Measurements from ENCODE around the gene IMMP1L.

DNA sequence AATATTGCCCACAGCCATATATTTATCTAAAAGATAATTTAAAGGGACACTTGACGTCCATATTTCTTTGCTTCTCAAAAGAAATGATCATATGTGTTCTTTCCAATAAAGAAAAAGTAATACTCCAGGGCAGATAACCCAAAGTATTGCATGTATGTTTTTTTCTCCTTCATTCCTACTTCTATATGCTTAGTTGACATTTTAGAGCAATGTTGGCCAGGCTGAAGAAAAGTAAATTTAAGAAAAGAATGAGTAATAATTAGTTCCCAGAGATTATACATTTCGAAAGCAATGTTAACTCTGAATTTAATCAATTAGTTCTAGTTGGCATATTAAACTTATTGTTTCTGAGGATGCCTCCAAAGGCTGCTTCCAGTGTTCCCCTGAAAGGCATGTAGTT is 91.6 kb downstream of the IMMP1L start:
- no peak for TF ChIP-seq GABPA (IDR thresholded peaks at IDR 0.05; ENCODE audit: low read depth)
- no peak for TF ChIP-seq POLR2AphosphoS5 (IDR thresholded peaks at IDR 0.05; ENCODE audit: low read depth)
- TF ChIP-seq, protein P1, sequence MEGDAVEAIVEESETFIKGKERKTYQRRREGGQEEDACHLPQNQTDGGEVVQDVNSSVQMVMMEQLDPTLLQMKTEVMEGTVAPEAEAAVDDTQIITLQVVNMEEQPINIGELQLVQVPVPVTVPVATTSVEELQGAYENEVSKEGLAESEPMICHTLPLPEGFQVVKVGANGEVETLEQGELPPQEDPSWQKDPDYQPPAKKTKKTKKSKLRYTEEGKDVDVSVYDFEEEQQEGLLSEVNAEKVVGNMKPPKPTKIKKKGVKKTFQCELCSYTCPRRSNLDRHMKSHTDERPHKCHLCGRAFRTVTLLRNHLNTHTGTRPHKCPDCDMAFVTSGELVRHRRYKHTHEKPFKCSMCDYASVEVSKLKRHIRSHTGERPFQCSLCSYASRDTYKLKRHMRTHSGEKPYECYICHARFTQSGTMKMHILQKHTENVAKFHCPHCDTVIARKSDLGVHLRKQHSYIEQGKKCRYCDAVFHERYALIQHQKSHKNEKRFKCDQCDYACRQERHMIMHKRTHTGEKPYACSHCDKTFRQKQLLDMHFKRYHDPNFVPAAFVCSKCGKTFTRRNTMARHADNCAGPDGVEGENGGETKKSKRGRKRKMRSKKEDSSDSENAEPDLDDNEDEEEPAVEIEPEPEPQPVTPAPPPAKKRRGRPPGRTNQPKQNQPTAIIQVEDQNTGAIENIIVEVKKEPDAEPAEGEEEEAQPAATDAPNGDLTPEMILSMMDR (IDR thresholded peaks at IDR 0.05; ENCODE audit: insufficient read depth, low read length) = no peak
- no peak for TF ChIP-seq REST (IDR thresholded peaks at IDR 0.05; ENCODE audit: insufficient replicate concordance, low read depth)
